Measurements from ENCODE around the gene SPAG17.

Gene SPAG17

DNA sequence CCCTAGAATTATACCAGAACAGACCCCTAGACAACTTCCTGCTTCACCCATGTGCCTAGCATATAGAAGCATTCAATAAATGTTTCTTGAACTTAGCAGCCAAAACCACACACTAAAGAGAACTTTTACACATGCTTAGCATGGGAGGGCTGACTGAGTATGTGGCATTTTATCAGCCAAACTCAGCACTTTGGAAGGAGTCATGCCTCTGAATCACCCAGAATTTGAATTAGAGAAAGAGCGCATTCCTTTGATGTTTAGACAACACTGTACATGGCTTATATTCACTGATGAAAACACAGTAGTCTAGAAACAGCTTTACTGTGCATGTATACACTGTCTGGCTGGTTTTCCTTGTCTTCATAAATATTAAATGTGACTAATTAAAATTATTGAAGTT lies 26.1 kb downstream of the SPAG17 start:
- H3K36me3 ChIP-seq (ENCODE audit: control insufficient read depth, insufficient read depth, low read length): no peaks in the 10 kb centered on the region
- H3K9ac ChIP-seq (ENCODE audit: low read depth, low read length): no peak overlapping the region
- no peaks in the 10 kb centered on the region for H3K9me3 ChIP-seq (ENCODE audit: control insufficient read depth, insufficient read depth, low read length)
- no peak overlapping the region for H3K4me3 ChIP-seq (ENCODE audit: low read depth, low read length)
- H3K27me3 ChIP-seq (ENCODE audit: control insufficient read depth, insufficient read depth, low read length): no peaks in the 10 kb centered on the region
- H3K4me1 ChIP-seq (ENCODE audit: control insufficient read depth, insufficient read depth, low read length): peaks cover 3% of the 10 kb centered on the region

DNA sequence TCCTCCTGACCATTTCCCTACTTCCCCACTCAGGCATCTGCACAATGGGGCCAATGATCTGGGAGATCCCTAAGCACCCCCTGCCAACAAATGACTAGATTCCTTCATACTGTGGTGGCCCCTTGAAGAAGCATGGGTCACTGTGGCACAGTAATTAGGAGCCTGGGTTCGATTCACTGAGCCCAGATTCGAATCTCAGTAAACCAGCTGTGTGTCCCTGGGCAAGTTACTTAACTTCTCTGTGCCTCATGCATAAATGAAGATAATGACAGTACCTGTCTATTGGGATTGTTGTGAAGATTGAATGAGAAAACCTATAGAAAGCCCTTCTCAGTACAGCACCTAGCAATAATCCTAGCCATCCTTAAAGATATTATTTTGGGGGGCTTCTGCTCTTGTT lies 27.5 kb downstream of the SPAG17 start:
- Histone ChIP-seq H3K36me3 (ENCODE audit: control insufficient read depth, insufficient read depth, low read length) (no peaks in the 10 kb centered on the region), H3K9me3 (ENCODE audit: control insufficient read depth, insufficient read depth, low read length) (no peaks in the 10 kb centered on the region), H3K4me3 (ENCODE audit: low read depth, low read length) (no peak overlapping the region), H3K9ac (ENCODE audit: low read depth, low read length) (no peak overlapping the region), H3K4me1 (ENCODE audit: control insufficient read depth, insufficient read depth, low read length) (peaks cover 3% of the 10 kb centered on the region), H3K27me3 (ENCODE audit: control insufficient read depth, insufficient read depth, low read length) (no peaks in the 10 kb centered on the region)

DNA sequence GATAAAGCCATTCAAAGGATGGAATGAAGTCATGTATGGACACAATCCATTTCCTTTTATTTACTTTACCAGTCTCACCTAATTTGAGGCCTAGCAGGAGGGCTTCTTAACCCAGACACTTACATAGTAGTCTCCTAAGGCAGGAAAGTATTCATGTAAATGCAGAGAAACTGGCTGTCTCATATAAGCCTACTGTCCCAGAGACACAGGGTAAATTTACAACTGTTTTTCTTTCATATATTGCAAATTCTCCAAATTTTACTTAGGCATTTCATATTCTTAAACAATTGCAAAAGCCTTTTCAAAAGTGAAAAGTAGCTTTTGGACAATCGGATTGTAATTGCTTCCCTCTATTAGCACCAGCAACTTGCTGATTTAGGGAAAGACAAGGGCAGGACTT lies 29.9 kb downstream of the SPAG17 start:
- Histone ChIP-seq H3K9me3 (ENCODE audit: control insufficient read depth, insufficient read depth, low read length) (no peaks in the 10 kb centered on the region), H3K36me3 (ENCODE audit: control insufficient read depth, insufficient read depth, low read length) (no peaks in the 10 kb centered on the region), H3K4me3 (ENCODE audit: low read depth, low read length) (no peak overlapping the region), H3K9ac (ENCODE audit: low read depth, low read length) (no peak overlapping the region), H3K27me3 (ENCODE audit: control insufficient read depth, insufficient read depth, low read length) (no peaks in the 10 kb centered on the region), H3K4me1 (ENCODE audit: control insufficient read depth, insufficient read depth, low read length) (peaks cover 3% of the 10 kb centered on the region)

DNA sequence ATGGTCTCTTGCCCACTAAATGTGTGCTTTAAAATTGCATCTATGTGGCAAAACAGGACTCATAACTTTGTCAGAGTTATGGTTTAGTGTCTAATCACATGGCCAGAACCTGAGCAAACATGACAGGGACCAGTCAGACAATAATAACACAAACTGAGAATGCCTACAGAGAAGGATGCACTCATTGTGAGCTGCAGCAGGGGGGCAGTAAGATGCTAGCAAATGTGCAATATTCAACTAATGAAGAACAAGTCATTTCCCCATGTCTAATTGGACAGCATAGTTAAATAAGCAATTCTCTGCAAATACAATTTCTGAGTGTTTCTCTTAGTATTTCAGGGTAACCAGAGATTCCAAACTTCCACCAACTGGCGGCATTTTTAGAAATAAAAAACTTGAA lies 30.8 kb downstream of the SPAG17 start:
- Histone ChIP-seq H3K36me3 (ENCODE audit: control insufficient read depth, insufficient read depth, low read length) (no peaks in the 10 kb centered on the region), H3K4me3 (ENCODE audit: low read depth, low read length) (no peak overlapping the region), H3K4me1 (ENCODE audit: control insufficient read depth, insufficient read depth, low read length) (peaks cover 3% of the 10 kb centered on the region), H3K9ac (ENCODE audit: low read depth, low read length) (no peak overlapping the region), H3K27me3 (ENCODE audit: control insufficient read depth, insufficient read depth, low read length) (no peaks in the 10 kb centered on the region), H3K9me3 (ENCODE audit: control insufficient read depth, insufficient read depth, low read length) (no peaks in the 10 kb centered on the region)

DNA sequence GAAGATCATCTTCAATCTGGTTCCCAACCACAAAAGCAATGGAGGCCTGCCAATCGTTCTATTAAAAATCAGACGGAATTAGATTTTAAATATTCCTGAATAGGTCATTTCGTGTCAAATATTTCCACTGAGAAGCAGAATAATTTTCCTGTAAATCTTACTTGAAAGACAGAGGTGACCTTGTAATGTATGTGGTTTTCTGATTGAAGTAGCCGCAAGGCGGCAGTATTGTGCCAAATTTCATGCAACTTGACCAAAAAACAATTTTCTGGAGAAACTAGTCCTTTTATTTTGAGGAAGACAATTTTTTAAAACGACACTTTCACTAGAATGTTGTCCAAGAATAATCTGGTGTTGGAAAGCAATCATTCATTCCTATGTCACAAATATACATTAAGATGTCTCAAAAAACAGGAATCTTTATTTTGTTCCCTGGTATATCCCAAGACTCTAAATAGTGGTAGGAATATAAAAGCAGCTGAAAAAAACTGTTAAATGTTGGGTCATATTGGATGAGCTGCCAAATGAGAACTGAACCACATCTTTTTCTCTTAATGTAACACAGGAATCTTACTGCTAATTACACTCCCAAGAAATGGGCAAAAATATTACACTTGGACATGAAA lies 33.6 kb downstream of the SPAG17 start:
- Histone ChIP-seq H3K9ac (ENCODE audit: low read depth, low read length) (no peak overlapping the region), H3K27me3 (ENCODE audit: control insufficient read depth, insufficient read depth, low read length) (no peaks in the 10 kb centered on the region), H3K4me1 (ENCODE audit: control insufficient read depth, insufficient read depth, low read length) (no peaks in the 10 kb centered on the region), H3K4me3 (ENCODE audit: low read depth, low read length) (no peak overlapping the region), H3K9me3 (ENCODE audit: control insufficient read depth, insufficient read depth, low read length) (no peaks in the 10 kb centered on the region), H3K36me3 (ENCODE audit: control insufficient read depth, insufficient read depth, low read length) (no peaks in the 10 kb centered on the region)

DNA sequence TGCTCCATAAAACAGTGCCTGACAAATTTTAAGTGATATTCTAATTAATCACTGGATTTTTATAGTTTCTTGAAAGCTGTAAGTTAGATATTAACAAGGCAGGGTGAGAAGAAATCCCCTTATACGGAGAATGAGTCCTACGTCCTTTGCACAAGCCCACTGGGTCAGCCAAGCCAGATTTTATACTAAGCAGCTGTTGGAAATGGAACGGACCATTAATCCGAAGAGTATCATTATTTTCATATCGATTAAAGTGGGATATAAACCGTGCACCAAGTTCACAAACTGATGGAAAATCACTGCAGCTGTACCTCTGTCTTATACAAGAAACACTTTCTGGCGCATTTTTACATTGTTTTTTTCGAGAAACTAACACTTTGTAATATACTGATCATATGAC lies 35.2 kb downstream of the SPAG17 start:
- H3K9me3 ChIP-seq (ENCODE audit: control insufficient read depth, insufficient read depth, low read length): no peaks in the 10 kb centered on the region
- H3K36me3 ChIP-seq (ENCODE audit: control insufficient read depth, insufficient read depth, low read length): no peaks in the 10 kb centered on the region
- no peaks in the 10 kb centered on the region for H3K4me1 ChIP-seq (ENCODE audit: control insufficient read depth, insufficient read depth, low read length)
- no peak overlapping the region for H3K9ac ChIP-seq (ENCODE audit: low read depth, low read length)
- H3K27me3 ChIP-seq (ENCODE audit: control insufficient read depth, insufficient read depth, low read length): no peaks in the 10 kb centered on the region
- H3K4me3 ChIP-seq (ENCODE audit: low read depth, low read length): no peak overlapping the region

DNA sequence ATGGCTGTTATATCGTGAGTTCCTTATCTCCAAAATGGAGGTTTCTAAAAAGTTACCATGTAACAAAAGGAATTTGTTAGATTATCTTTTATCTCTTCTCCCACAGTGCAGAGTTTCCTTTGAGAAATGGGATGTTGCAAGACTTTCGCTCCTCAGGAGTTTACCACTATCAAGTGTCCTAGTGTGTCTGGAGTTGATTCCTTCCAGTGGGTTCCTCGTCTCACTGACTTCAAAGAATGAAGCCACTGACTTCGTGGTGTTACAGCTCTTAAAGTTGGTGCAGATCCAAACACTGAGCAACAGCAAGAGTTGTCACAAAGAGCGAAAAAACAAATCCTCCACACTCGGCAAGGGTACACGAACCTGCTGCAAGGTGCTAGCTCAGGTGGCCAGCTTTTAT lies 37.0 kb downstream of the SPAG17 start:
- no peak overlapping the region for H3K9ac ChIP-seq (ENCODE audit: low read depth, low read length)
- H3K27me3 ChIP-seq (ENCODE audit: control insufficient read depth, insufficient read depth, low read length): no peaks in the 10 kb centered on the region
- no peak overlapping the region for H3K4me3 ChIP-seq (ENCODE audit: low read depth, low read length)
- no peaks in the 10 kb centered on the region for H3K36me3 ChIP-seq (ENCODE audit: control insufficient read depth, insufficient read depth, low read length)
- H3K4me1 ChIP-seq (ENCODE audit: control insufficient read depth, insufficient read depth, low read length): no peaks in the 10 kb centered on the region
- H3K9me3 ChIP-seq (ENCODE audit: control insufficient read depth, insufficient read depth, low read length): no peaks in the 10 kb centered on the region

DNA sequence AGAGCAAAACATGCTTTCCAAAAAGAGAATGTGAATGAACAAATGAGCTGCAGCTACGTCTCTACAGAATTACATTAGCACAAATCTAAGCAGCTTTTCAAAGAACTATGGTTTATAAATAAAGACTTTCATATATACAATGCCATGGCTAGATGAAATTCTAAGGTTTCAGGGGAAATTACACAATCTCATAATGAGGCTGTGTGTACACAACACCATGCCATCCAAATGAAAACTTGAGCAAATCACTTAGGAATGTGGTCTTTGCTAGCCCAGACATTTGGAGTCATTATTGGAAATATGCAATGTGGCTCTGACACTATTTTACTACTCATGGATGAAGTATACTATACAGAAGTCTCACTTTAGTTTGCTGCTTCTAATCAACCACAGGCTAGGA lies 37.5 kb downstream of the SPAG17 start:
- Histone ChIP-seq H3K4me3 (ENCODE audit: low read depth, low read length) (no peak overlapping the region), H3K9me3 (ENCODE audit: control insufficient read depth, insufficient read depth, low read length) (no peaks in the 10 kb centered on the region), H3K36me3 (ENCODE audit: control insufficient read depth, insufficient read depth, low read length) (no peaks in the 10 kb centered on the region), H3K27me3 (ENCODE audit: control insufficient read depth, insufficient read depth, low read length) (no peaks in the 10 kb centered on the region), H3K9ac (ENCODE audit: low read depth, low read length) (no peak overlapping the region), H3K4me1 (ENCODE audit: control insufficient read depth, insufficient read depth, low read length) (no peaks in the 10 kb centered on the region)

DNA sequence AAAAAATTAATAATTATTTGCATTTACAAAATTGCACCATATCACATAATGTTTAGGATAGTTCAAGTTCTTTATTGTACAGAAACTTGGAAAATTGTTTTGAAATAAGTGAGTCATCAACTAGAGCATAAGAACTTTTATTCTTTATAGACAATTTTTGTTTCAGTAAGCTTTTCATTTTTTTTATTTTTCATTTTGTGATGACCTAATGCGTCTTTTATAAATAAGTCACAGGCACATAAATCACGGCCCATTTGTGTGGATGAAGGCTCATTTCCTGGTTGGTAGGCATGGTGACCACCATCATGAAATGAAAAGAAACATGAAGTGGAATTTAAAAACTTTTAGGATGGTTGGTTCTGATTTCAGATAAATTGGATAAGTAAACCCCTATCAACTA lies 39.3 kb downstream of the SPAG17 start:
- H3K36me3 ChIP-seq (ENCODE audit: control insufficient read depth, insufficient read depth, low read length): no peaks in the 10 kb centered on the region
- no peaks in the 10 kb centered on the region for H3K27me3 ChIP-seq (ENCODE audit: control insufficient read depth, insufficient read depth, low read length)
- no peaks in the 10 kb centered on the region for H3K9me3 ChIP-seq (ENCODE audit: control insufficient read depth, insufficient read depth, low read length)
- no peak overlapping the region for H3K9ac ChIP-seq (ENCODE audit: low read depth, low read length)
- H3K4me1 ChIP-seq (ENCODE audit: control insufficient read depth, insufficient read depth, low read length): no peaks in the 10 kb centered on the region
- no peak overlapping the region for H3K4me3 ChIP-seq (ENCODE audit: low read depth, low read length)

DNA sequence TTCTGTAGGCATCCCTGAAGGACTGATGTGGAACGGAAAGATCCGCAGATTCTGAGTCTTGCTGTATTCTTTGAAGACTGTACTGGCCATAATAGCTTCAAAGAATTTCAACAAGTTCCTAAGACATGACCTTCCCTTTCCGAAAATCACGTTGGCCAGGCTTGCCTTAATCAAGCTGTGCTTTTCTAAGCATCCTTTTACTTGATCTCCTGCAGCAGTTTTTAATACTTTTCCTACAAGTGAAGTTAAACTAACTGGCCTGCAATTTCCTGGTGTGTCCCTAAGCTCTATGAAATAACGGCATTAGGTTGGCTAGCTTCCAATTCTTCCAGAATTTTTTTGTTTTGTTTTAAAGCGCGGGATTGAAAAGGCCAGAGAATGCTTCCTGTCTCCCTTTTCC lies 40.3 kb downstream of the SPAG17 start:
- Histone ChIP-seq H3K27me3 (ENCODE audit: control insufficient read depth, insufficient read depth, low read length) (no peaks in the 10 kb centered on the region), H3K9ac (ENCODE audit: low read depth, low read length) (no peak overlapping the region), H3K4me1 (ENCODE audit: control insufficient read depth, insufficient read depth, low read length) (no peaks in the 10 kb centered on the region), H3K4me3 (ENCODE audit: low read depth, low read length) (no peak overlapping the region), H3K9me3 (ENCODE audit: control insufficient read depth, insufficient read depth, low read length) (no peaks in the 10 kb centered on the region), H3K36me3 (ENCODE audit: control insufficient read depth, insufficient read depth, low read length) (no peaks in the 10 kb centered on the region)

DNA sequence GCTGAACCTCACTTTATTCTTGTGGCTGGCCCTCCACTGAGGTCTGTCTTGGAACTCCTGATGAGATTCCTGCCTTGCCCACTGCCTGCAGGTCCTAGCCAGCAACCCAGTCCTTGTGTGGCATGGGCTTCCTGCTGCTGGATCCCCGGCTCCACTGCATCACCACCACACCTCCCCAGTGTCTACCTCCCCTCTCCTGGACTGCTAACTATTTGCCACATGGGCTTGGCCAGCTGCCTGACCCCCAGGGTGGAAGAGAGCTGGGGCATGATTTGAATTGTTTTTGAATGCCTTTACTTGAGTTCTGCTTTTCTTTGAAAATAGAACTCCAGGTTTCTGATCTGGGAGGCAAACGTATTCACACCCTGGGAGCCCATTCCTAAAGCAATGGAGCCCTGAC lies 41.2 kb downstream of the SPAG17 start:
- Histone ChIP-seq H3K9me3 (ENCODE audit: control insufficient read depth, insufficient read depth, low read length) (no peaks in the 10 kb centered on the region), H3K4me1 (ENCODE audit: control insufficient read depth, insufficient read depth, low read length) (no peaks in the 10 kb centered on the region), H3K36me3 (ENCODE audit: control insufficient read depth, insufficient read depth, low read length) (no peaks in the 10 kb centered on the region), H3K9ac (ENCODE audit: low read depth, low read length) (no peak overlapping the region), H3K27me3 (ENCODE audit: control insufficient read depth, insufficient read depth, low read length) (no peaks in the 10 kb centered on the region), H3K4me3 (ENCODE audit: low read depth, low read length) (no peak overlapping the region)

DNA sequence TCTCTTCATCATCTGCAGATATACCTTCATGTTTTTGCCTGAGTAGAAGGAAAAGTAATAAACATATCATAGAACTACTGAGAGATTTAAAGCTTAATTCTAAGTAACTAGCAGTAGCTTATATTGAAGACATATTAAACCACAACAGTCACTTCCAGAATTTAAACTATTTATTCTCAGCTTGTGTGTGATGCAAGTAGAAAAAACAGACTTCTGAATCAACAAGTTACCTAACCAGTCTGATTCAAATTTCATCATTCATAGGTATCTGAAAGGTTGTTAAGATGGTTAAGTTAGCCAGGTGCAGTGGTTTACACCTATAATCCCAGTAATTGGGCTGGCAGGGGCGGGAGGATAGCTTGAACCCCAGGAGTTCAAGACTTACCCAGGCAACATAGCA lies 41.9 kb downstream of the SPAG17 start:
- Histone ChIP-seq H3K4me1 (ENCODE audit: control insufficient read depth, insufficient read depth, low read length) (no peaks in the 10 kb centered on the region), H3K27me3 (ENCODE audit: control insufficient read depth, insufficient read depth, low read length) (no peaks in the 10 kb centered on the region), H3K4me3 (ENCODE audit: low read depth, low read length) (no peak overlapping the region), H3K9me3 (ENCODE audit: control insufficient read depth, insufficient read depth, low read length) (no peaks in the 10 kb centered on the region), H3K36me3 (ENCODE audit: control insufficient read depth, insufficient read depth, low read length) (no peaks in the 10 kb centered on the region), H3K9ac (ENCODE audit: low read depth, low read length) (no peak overlapping the region)

Measured in iPS-15b (cell line).